ENCODE data around the gene TLR7. TPM values are rescaled to one million over a fixed set of nuclear protein-coding genes. Genes with fewer than 3 reads are reported as not detected.

Gene TLR7
- total RNA-seq, 1 experiment from 2014 or later: not detected

- in situ Hi-C loops (cut with HindIII; ENCODE audit: low pct_unique_long_range_greater_than_20kb, low sequenced_read_pairs) (no loop called here), intact Hi-C loops (cut with micrococcal nuclease; ENCODE audit: unreplicated experiment) (no loop called here)
- Histone ChIP-seq H3K36me3 (ENCODE audit: control insufficient read depth, insufficient read depth, low read length) (no peaks in the 10 kb centered on the region), H3K4me1 (ENCODE audit: control insufficient read depth, insufficient read depth, low read length) (no peaks in the 10 kb centered on the region), H3K27ac (ENCODE audit: low read length) (no peak overlapping the region), H3K9me3 (ENCODE audit: control insufficient read depth, insufficient read depth, low read depth, low read length) (no peaks in the 10 kb centered on the region), H3K27me3 (ENCODE audit: control insufficient read depth, insufficient read depth, low read length) (no peaks in the 10 kb centered on the region), H3K4me3 (ENCODE audit: low read depth in 2 of 2, low read length in 2 of 2) (no peak overlapping the region)
- POLR2A ChIA-PET: no interaction called here
- TF ChIP-seq POLR2AphosphoS5 (IDR thresholded peaks at IDR 0.05; ENCODE audit: low read depth, low read length) (no peak), CTCF (IDR thresholded peaks at IDR 0.05) (no peak), SIN3A (IDR thresholded peaks at IDR 0.05; ENCODE audit: borderline replicate concordance, insufficient read depth, low read depth, low read length) (no peak), TCF7L2 (IDR thresholded peaks at IDR 0.05; ENCODE audit: low read depth, low read length) (no peak), REST (IDR thresholded peaks at IDR 0.05; ENCODE audit: insufficient read depth in 1 of 2, low read depth in 2 of 2, low read length in 1 of 2) (no peak)
- BruUV-seq (replicated peaks): no TSS peak
- DNase-seq (ENCODE audit: low read depth, low spot score): no peak
- CTCF ChIA-PET: no interaction called here
- no peak for ATAC-seq
These were observed 25.1 kb downstream of the TLR7 start for GRCh38 chrX:12891915-12892506.

GRCh38 chrX:12892716-12893115 lies 25.8 kb downstream of the TLR7 start:
- no peak overlapping the region for H3K4me3 ChIP-seq (ENCODE audit: low read depth in 2 of 2, low read length in 2 of 2)
- no peaks in the 10 kb centered on the region for H3K27me3 ChIP-seq (ENCODE audit: control insufficient read depth, insufficient read depth, low read length)
- no peaks in the 10 kb centered on the region for H3K9me3 ChIP-seq (ENCODE audit: control insufficient read depth, insufficient read depth, low read depth, low read length)
- no peaks in the 10 kb centered on the region for H3K4me1 ChIP-seq (ENCODE audit: control insufficient read depth, insufficient read depth, low read length)
- ATAC-seq (no peak), DNase-seq (ENCODE audit: low read depth, low spot score) (no peak)
- POLR2A ChIA-PET: no interaction called here
- intact Hi-C loops (cut with micrococcal nuclease; ENCODE audit: unreplicated experiment) (no loop called here), in situ Hi-C loops (cut with HindIII; ENCODE audit: low pct_unique_long_range_greater_than_20kb, low sequenced_read_pairs) (no loop called here)
- no TSS peak for BruUV-seq (replicated peaks)
- TF ChIP-seq TCF7L2 (IDR thresholded peaks at IDR 0.05; ENCODE audit: low read depth, low read length) (no peak), POLR2AphosphoS5 (IDR thresholded peaks at IDR 0.05; ENCODE audit: low read depth, low read length) (no peak), SIN3A (IDR thresholded peaks at IDR 0.05; ENCODE audit: borderline replicate concordance, insufficient read depth, low read depth, low read length) (no peak), REST (IDR thresholded peaks at IDR 0.05; ENCODE audit: insufficient read depth in 1 of 2, low read depth in 2 of 2, low read length in 1 of 2) (no peak), CTCF (IDR thresholded peaks at IDR 0.05) (no peak)
- CTCF ChIA-PET: no interaction called here
- no peaks in the 10 kb centered on the region for H3K36me3 ChIP-seq (ENCODE audit: control insufficient read depth, insufficient read depth, low read length)
- H3K27ac ChIP-seq (ENCODE audit: low read length): no peak overlapping the region
